ENCODE results near the gene OR7A10. TPM values are rescaled to one million over a fixed set of nuclear protein-coding genes. Genes with fewer than 3 reads are reported as not detected.
A peak's percentile ranks its signal among the peaks of the same experiment; 100 is the strongest.

Gene OR7A10
- total RNA-seq (ENCODE audit: low replicate concordance): not detected in 2 replicates
- long read RNA-seq: 0 reads

DNA sequence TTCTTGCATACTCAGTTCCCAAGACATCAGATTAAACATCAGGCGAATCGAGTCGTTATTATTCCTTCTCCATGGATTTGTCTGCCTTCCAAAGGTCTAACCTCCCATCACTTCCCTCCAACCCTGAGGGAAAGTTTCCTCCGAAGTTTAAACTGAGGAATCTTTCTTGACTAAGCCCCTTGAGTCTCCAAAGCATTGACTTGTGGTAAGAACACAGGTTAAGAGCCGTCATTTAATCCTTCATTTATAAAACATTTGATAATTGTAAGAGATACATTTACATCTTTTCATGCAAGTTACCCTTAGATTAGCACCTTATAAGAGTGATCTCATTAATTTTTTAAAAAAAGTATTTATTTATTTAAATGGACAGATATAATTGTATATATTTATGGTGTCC, at the start of gene OR7A10:
Gene OR7A10 (minus strand): TSS at position 101 of the 400 bp plus-strand sequence. CDS start 7,045 bp downstream, outside the sequence.
- Mint-ChIP-seq H3K9me3 (peaks cover 4% of the 10 kb centered on the region), H3K27ac (no peak within 1 kb of the TSS), H3K4me3 (no peak within 1 kb of the TSS), H3K27me3 (no peaks in the 10 kb centered on the region), H3K4me1 (ENCODE audit: unreplicated experiment) (no peaks in the 10 kb centered on the region), H3K36me3 (no peaks in the 10 kb centered on the region)
- no peak for TF ChIP-seq CTCF (conservative IDR thresholded peaks at IDR 0.05)
- DNase-seq (ENCODE audit: extremely low spot score, unreplicated experiment): no peak

GRCh38 chr19:14890643-14891379, 42.1 kb upstream of the OR7A10 start:
- no peak for DNase-seq (ENCODE audit: extremely low spot score, unreplicated experiment)
- Mint-ChIP-seq H3K4me3 (no peak overlapping the region), H3K4me1 (ENCODE audit: unreplicated experiment) (no peaks in the 10 kb centered on the region), H3K36me3 (no peaks in the 10 kb centered on the region), H3K9me3 (no peaks in the 10 kb centered on the region), H3K27me3 (no peaks in the 10 kb centered on the region), H3K27ac (no peak overlapping the region)
- TF ChIP-seq CTCF (conservative IDR thresholded peaks at IDR 0.05): no peak

DNA sequence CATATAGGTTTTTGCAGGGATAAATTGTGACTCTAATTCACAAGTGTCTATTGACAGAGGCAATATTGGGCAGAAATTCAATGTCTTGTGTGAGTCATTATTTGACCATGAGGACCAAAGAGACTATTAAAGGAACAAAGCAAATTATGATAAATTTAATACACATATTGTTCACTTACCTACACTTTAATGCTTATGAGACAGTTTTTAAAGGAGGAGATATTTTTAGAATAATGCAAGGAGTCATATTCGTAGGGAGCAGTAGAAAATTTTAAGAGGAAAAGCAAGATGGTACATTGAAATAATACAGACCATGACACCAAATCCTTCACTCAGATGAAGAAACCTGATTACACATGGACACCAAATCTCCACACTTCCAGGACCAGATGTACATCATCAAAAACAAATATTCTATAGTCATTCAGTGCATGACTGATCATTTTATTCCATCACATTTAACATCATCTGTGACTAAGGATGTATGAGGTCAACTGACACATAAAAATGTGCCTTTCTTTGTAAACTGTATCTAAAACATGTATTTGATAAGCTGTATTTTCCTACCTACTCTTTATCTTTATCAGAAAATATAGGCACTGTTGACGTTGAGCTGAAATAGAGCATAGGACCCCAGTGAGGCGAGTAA, 41.4 kb upstream of the OR7A10 start:
- no peaks in the 10 kb centered on the region for H3K27me3 Mint-ChIP-seq
- H3K36me3 Mint-ChIP-seq: no peaks in the 10 kb centered on the region
- DNase-seq (ENCODE audit: extremely low spot score, unreplicated experiment): no peak
- H3K9me3 Mint-ChIP-seq: no peaks in the 10 kb centered on the region
- H3K4me1 Mint-ChIP-seq (ENCODE audit: unreplicated experiment): no peaks in the 10 kb centered on the region
- no peak for TF ChIP-seq CTCF (conservative IDR thresholded peaks at IDR 0.05)
- H3K4me3 Mint-ChIP-seq: no peak overlapping the region
- H3K27ac Mint-ChIP-seq: no peak overlapping the region

DNA sequence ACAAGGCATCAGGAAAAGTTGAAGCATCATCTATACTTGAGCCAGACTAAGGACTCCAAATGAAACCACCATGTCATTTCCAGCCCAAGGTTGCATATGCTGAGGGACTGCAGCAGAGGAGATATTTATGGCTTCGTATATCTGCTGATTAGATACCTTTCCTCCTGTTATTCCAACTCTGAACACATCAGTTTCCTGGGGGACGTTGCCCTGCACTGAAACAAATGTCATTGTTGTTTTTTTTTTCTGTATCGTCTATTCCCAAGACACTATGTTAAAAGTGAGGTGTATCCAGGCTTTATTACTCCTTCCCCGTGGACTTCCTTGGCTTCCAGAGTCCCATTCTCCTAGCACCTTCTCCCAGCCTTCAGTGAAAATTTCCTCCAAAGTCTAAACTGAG, 37.3 kb upstream of the OR7A10 start, which contains the start of gene OR7A17:
Gene OR7A17 (minus strand): TSS at position 101 of the 400 bp plus-strand sequence. CDS start 4,777 bp downstream, outside the sequence.
- TF ChIP-seq CTCF (conservative IDR thresholded peaks at IDR 0.05): no peak
- no peak for DNase-seq (ENCODE audit: extremely low spot score, unreplicated experiment)
- Mint-ChIP-seq H3K27me3 (peaks cover 5% of the 10 kb centered on the region), H3K9me3 (no peaks in the 10 kb centered on the region), H3K4me1 (ENCODE audit: unreplicated experiment) (no peaks in the 10 kb centered on the region), H3K36me3 (no peaks in the 10 kb centered on the region), H3K4me3 (no peak within 1 kb of the TSS), H3K27ac (no peak within 1 kb of the TSS)

DNA sequence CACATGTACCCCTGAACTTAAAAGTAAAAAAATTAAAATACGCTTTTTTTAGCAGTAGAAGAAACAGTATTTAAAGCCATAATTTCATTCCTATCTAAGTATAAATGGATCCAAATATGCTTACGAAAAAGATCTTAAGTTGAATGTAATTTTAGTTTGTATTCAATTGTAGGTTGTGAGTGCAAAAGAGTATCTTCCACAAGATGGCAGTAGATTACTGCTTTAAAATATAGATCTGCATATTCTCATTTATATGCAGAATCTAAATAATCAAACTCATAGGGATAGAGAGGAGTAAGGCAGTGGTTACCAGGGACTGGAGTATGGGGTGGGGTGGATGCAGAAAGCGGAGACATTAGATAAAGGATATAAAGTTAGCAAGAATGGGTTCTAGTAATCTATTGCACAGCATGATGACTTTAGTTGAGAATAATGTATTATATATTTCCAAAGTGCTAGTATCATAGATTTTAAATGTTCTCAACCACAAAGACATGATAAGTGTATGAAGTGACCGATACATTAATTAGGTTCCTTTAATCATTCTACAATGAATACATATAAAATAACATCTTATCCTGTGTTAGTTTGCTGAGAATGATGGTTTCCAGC, 23.0 kb upstream of the OR7A10 start:
- H3K27me3 Mint-ChIP-seq: no peaks in the 10 kb centered on the region
- no peaks in the 10 kb centered on the region for H3K36me3 Mint-ChIP-seq
- no peak overlapping the region for H3K27ac Mint-ChIP-seq
- no peak overlapping the region for H3K4me3 Mint-ChIP-seq
- no peaks in the 10 kb centered on the region for H3K4me1 Mint-ChIP-seq (ENCODE audit: unreplicated experiment)
- H3K9me3 Mint-ChIP-seq: peaks cover 5% of the 10 kb centered on the region
- DNase-seq (ENCODE audit: extremely low spot score, unreplicated experiment): no peak
- TF ChIP-seq CTCF (conservative IDR thresholded peaks at IDR 0.05): peak; percentile 65

Data from type B pancreatic cell (in vitro differentiated cells).